Mesothelial cell of epicardium (in vitro differentiated cells): ENCODE results near the gene ZWILCH. TPM values are rescaled to one million over a fixed set of nuclear protein-coding genes. Genes with fewer than 3 reads are reported as not detected.
"Not testable (repeated sequence)": the region's sequence is repeated elsewhere in the genome, so short reads cannot be mapped to it uniquely, and the experiment has no call there.

Experiments
- DNase-seq, 2 experiments: peaks; one replicate each; pipeline ENCODE4 v3.0.0; 2021; ENCODE audit warnings: low spot score in 2 of 2; ENCODE audit not compliant: unreplicated experiment in 2 of 2
- H3K27ac Mint-ChIP-seq: 2 replicates; pipeline ENCODE4 v1.8.0; 2021; ENCODE audit warnings: mixed read lengths
- H3K27me3 Mint-ChIP-seq: 2 replicates; pipeline ENCODE4 v1.8.0; 2021; ENCODE audit warnings: low read depth, mixed read lengths
- H3K36me3 Mint-ChIP-seq: 2 replicates; pipeline ENCODE4 v1.8.0; 2021; ENCODE audit warnings: mixed read lengths
- H3K4me1 Mint-ChIP-seq: 2 replicates; pipeline ENCODE4 v1.8.0; 2021; ENCODE audit warnings: mixed read lengths
- H3K4me3 Mint-ChIP-seq: 2 replicates; pipeline ENCODE4 v1.8.0; 2021; ENCODE audit warnings: mild to moderate bottlenecking, moderate library complexity, mixed read lengths
- H3K9me3 Mint-ChIP-seq: 2 replicates; pipeline ENCODE4 v1.8.0; 2021; ENCODE audit warnings: mixed read lengths
- CTCF ChIP-seq: fragments of 200-600 bp; sonication (generic); IDR thresholded peaks from one replicate; pipeline ENCODE4 v1.5.0; 2021; ENCODE audit warnings: antibody characterized with exemption; ENCODE audit not compliant: unreplicated experiment
- total RNA-seq: library from RNA; stranded (reverse); gene quantifications from 3 replicates; pipeline ENCODE4 v1.2.1, GENCODE V29; 2021

The ZWILCH gene
- total RNA-seq, 1 donor from 2014 or later: 16.5 TPM

GRCh38 chr15:66470825-66471224 is 34.3 kb upstream of the ZWILCH start:
- H3K27me3 Mint-ChIP-seq, H3K4me3 Mint-ChIP-seq, H3K27ac Mint-ChIP-seq, DNase-seq, H3K36me3 Mint-ChIP-seq, H3K9me3 Mint-ChIP-seq, H3K4me1 Mint-ChIP-seq: not testable (repeated sequence)

GRCh38 chr15:66472176-66472999 is 32.7 kb upstream of the ZWILCH start:
- no peaks in the 10 kb centered on the region for H3K9me3 Mint-ChIP-seq
- no peaks in the 10 kb centered on the region for H3K36me3 Mint-ChIP-seq
- no peaks in the 10 kb centered on the region for H3K27me3 Mint-ChIP-seq
- DNase-seq: no peak
- H3K27ac Mint-ChIP-seq: no peak overlapping the region
- H3K4me1 Mint-ChIP-seq: no peaks in the 10 kb centered on the region
- no peak overlapping the region for H3K4me3 Mint-ChIP-seq
- TF ChIP-seq CTCF: no peak

- Mint-ChIP-seq H3K27me3 (no peaks in the 10 kb centered on the region), H3K9me3 (no peaks in the 10 kb centered on the region), H3K27ac (no peak overlapping the region), H3K36me3 (no peaks in the 10 kb centered on the region), H3K4me1 (no peaks in the 10 kb centered on the region), H3K4me3 (no peak overlapping the region)
- TF ChIP-seq CTCF: no peak
- no peak for DNase-seq
Measured at GRCh38 chr15:66474135-66474534, 31.0 kb upstream of the ZWILCH start.

- H3K4me3 Mint-ChIP-seq: no peak overlapping the region
- no peak overlapping the region for H3K27ac Mint-ChIP-seq
- no peaks in the 10 kb centered on the region for H3K36me3 Mint-ChIP-seq
- H3K4me1 Mint-ChIP-seq: no peaks in the 10 kb centered on the region
- H3K9me3 Mint-ChIP-seq: no peaks in the 10 kb centered on the region
- no peak for DNase-seq
- no peaks in the 10 kb centered on the region for H3K27me3 Mint-ChIP-seq
- TF ChIP-seq CTCF: no peak
Measured at GRCh38 chr15:66474963-66475362, 30.2 kb upstream of the ZWILCH start.

GRCh38 chr15:66476535-66476934 is 28.6 kb upstream of the ZWILCH start:
- no peak for TF ChIP-seq CTCF
- Mint-ChIP-seq H3K36me3 (no peaks in the 10 kb centered on the region), H3K4me3 (no peak overlapping the region), H3K27ac (no peak overlapping the region), H3K4me1 (no peaks in the 10 kb centered on the region), H3K27me3 (no peaks in the 10 kb centered on the region), H3K9me3 (no peaks in the 10 kb centered on the region)
- DNase-seq: no peak

GRCh38 chr15:66477011-66477410 is 28.1 kb upstream of the ZWILCH start:
- peaks cover 1% of the 10 kb centered on the region for H3K36me3 Mint-ChIP-seq
- no peak overlapping the region for H3K27ac Mint-ChIP-seq
- no peak overlapping the region for H3K4me3 Mint-ChIP-seq
- H3K4me1 Mint-ChIP-seq: no peaks in the 10 kb centered on the region
- DNase-seq: no peak
- no peaks in the 10 kb centered on the region for H3K27me3 Mint-ChIP-seq
- H3K9me3 Mint-ChIP-seq: no peaks in the 10 kb centered on the region
- TF ChIP-seq CTCF: no peak
